Kidney epithelial cell (primary cell): ENCODE results near the gene VAV2. TPM values are rescaled to one million over a fixed set of nuclear protein-coding genes. Genes with fewer than 3 reads are reported as not detected.

Experiments
- DNase-seq: peaks from one replicate; pipeline ENCODE4 v3.0.0-alpha.2; 2010; ENCODE audit warnings: low read depth
- H3K27me3 ChIP-seq: 2 replicates; pipeline ENCODE4 v1.6.0; 2011; ENCODE audit warnings: low read length; ENCODE audit not compliant: control insufficient read depth, insufficient read depth
- H3K36me3 ChIP-seq: 2 replicates; pipeline ENCODE4 v1.5.1; 2011; ENCODE audit warnings: low read length; ENCODE audit not compliant: control insufficient read depth, insufficient read depth
- H3K4me3 ChIP-seq: 2 replicates; pipeline ENCODE4 v1.5.1; 2011; ENCODE audit warnings: low read depth, mild to moderate bottlenecking, control low read depth, low read length
- total RNA-seq: library from RNA; depleted of rRNA; stranded (reverse); fragments of >200 nt; gene quantifications from 2 replicates; pipeline ENCODE4 v1.2.3, GENCODE V29; 2015
- TF ChIP-seq, protein P1 (sequence below): IDR thresholded peaks from 2 replicates; pipeline ENCODE4 v1.5.1; 2011; ENCODE audit warnings: mild to moderate bottlenecking, moderate library complexity, low read length, control low read depth, inconsistent platforms; ENCODE audit not compliant: insufficient read depth, poor library complexity, severe bottlenecking

The VAV2 gene
- total RNA-seq, 1 donor from 2014 or later: 37.8 TPM

DNA sequence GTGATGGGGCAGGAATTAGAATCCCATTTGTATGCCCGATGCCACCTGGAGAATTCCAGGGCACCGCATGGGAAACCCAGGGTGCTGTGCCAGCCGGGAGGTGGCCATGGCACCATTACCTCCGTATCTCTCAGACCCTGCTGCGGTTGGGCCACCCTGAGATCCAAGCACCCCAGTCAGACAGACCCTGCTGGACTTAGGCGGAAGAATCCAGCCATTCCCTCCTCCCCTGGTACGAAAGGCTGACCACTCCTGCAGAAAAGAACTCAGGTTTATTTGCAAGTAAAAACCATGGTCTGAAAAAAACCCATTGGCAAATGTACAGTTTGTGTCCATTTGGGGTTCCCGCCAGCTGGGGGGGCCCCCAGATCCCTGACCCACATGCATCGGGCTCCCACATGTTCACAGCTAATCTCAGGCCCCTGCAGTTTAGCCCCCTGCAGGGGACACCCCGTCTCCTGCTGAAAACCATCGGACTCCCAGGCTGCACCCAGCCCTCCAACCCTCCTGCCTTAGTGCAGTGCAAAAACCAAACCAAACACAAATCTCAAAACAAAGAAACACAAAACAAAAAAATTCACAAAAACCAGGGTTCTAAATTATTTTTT, 230.4 kb downstream of the VAV2 start:
- Histone ChIP-seq H3K27me3 (no peaks in the 10 kb centered on the region), H3K36me3 (no peaks in the 10 kb centered on the region), H3K4me3 (no peak overlapping the region)
- DNase-seq: no peak
- TF ChIP-seq, protein P1, sequence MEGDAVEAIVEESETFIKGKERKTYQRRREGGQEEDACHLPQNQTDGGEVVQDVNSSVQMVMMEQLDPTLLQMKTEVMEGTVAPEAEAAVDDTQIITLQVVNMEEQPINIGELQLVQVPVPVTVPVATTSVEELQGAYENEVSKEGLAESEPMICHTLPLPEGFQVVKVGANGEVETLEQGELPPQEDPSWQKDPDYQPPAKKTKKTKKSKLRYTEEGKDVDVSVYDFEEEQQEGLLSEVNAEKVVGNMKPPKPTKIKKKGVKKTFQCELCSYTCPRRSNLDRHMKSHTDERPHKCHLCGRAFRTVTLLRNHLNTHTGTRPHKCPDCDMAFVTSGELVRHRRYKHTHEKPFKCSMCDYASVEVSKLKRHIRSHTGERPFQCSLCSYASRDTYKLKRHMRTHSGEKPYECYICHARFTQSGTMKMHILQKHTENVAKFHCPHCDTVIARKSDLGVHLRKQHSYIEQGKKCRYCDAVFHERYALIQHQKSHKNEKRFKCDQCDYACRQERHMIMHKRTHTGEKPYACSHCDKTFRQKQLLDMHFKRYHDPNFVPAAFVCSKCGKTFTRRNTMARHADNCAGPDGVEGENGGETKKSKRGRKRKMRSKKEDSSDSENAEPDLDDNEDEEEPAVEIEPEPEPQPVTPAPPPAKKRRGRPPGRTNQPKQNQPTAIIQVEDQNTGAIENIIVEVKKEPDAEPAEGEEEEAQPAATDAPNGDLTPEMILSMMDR: no peak

DNA sequence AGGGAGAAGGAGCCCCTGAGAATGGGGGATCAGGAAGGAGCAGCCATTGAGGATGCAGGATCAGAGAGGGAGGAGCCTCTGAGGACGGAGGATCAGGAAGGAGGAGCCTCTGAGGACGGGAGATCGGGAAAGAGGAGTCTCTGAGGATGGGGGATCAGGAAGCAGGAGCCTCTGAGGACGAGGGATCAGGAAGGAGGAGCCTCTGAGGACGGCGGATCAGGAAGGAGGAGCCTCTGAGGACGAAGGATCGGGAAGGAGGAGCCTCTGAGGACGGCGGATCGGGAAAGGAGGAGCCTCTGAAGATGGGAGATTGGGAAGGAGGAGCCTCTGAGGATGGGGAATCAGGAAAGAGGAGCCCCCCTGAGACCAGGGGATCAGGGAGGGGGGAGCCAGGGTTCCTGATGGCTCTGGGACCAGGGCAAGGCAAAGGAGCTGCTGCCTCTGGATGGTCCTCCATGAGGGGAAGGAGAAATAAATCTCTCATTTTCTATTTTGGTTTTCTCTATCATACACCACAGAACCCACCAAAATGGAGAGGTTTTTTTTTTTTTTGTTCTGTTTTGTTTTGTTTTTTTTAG, 231.3 kb downstream of the VAV2 start:
- no peaks in the 10 kb centered on the region for H3K27me3 ChIP-seq
- no peak for DNase-seq
- TF ChIP-seq, protein P1: no peak
- H3K4me3 ChIP-seq: no peak overlapping the region
- no peaks in the 10 kb centered on the region for H3K36me3 ChIP-seq

DNA sequence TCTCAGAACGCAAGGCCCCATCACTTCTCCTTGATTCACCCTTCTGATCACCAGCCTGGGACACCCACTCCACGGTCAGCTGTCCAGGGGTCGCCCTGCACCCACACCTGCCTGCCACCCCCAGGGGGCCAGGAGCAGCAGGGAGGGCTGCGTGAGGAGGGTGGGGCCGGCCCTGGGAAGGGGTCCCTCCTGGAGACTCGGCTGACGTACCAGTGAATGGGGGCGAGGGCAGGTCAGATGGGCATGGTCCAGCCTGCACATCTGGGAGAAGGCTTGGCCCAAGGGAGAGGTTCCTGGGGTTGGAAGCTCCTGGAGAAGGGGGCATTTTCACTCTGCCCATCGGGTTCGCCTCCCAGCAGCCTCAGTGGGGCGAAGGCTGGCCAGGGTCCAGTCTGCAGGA, 232.2 kb downstream of the VAV2 start:
- H3K36me3 ChIP-seq: no peaks in the 10 kb centered on the region
- DNase-seq: no peak
- H3K4me3 ChIP-seq: no peak overlapping the region
- TF ChIP-seq, protein P1: no peak
- H3K27me3 ChIP-seq: no peaks in the 10 kb centered on the region

DNA sequence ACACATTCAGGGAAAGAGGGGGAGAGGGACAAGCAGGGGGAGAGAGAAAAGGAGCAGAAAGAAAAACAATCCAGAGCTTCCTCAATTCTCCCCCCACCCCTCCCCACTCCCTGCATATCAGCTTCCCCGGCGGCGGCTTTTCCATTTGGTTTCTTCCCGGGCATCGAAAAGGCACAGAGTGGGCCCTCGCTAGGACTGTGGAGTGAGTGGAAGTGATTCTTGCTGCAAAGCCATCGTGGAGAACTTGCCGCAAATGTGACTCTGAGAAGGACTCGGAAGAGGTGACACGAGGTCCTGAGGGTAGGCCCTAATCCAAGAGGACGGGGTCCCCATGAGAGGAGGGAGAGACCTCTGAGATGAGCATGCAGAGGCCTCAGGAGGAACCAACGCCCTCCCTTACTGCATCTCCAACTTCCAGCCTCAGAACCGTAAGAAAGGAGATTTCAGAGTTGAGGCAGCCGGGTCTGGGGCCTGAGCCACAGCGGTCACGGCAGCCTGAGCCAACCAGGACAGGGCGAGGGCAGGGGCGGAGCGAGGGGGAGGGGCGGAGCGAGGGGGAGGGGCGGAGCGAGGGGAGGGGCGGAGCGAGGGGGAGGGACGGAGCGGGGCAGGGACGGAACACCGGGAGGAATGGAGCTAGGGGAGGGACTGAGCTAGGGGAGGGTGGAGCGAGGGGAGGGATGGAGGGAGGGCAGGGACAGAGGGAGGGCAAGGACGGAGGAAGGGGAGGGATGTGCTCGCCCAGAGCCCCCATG, 232.8 kb downstream of the VAV2 start:
- TF ChIP-seq, protein P1: no peak

DNA sequence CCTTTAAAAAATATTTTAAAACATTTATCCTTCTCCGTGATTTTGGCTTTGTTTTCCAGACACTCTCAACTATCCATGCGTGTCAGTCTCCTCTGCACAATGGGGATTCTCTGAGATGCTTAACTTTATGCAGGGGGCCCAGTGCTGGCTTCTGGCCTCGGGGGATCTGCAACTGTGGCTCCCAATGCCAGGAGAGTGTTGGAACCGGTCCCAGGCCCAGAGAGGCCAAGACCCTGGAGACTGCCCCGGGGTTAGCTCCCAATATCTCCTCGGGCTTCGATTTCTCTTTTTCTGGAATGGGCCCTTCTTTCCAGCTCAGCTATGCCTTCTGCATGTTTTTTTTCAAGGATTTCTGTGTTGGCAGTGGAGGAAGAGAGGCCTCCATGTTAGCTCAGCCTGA, 233.9 kb downstream of the VAV2 start:
- no peaks in the 10 kb centered on the region for H3K27me3 ChIP-seq
- no peak for DNase-seq
- no peaks in the 10 kb centered on the region for H3K36me3 ChIP-seq
- TF ChIP-seq, protein P1: no peak
- no peak overlapping the region for H3K4me3 ChIP-seq

More for the DNA sequence above, 232.8 kb downstream of the VAV2 start:
- Histone ChIP-seq H3K36me3 (no peaks in the 10 kb centered on the region), H3K4me3 (no peak overlapping the region), H3K27me3 (no peaks in the 10 kb centered on the region)
- DNase-seq: no peak
